ENCODE measurements around the gene INTS3.

DNA sequence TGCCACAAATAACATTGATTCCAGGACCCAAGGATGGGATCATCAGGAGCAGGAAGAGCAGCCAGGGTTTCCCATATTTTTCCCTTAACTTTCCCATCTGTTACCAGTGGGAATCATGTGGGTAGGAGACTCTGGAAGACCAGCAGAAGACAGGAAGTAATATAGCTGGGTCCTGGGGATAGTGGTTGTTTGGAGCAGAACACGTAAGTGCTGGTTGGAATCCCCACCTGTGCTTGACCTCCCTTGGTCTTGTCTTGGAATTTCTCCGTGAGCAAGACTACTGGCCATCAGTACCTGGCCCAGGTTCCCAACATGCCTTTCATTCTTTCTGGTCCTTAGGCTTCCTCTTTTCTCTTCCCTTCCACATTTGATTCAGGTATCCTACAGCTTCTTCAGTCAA is 26.4 kb downstream of the INTS3 start:
- TF ChIP-seq, protein P1, sequence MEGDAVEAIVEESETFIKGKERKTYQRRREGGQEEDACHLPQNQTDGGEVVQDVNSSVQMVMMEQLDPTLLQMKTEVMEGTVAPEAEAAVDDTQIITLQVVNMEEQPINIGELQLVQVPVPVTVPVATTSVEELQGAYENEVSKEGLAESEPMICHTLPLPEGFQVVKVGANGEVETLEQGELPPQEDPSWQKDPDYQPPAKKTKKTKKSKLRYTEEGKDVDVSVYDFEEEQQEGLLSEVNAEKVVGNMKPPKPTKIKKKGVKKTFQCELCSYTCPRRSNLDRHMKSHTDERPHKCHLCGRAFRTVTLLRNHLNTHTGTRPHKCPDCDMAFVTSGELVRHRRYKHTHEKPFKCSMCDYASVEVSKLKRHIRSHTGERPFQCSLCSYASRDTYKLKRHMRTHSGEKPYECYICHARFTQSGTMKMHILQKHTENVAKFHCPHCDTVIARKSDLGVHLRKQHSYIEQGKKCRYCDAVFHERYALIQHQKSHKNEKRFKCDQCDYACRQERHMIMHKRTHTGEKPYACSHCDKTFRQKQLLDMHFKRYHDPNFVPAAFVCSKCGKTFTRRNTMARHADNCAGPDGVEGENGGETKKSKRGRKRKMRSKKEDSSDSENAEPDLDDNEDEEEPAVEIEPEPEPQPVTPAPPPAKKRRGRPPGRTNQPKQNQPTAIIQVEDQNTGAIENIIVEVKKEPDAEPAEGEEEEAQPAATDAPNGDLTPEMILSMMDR (IDR thresholded peaks at IDR 0.05; ENCODE audit: low read length): no peak
- TF ChIP-seq EZH2 (optimal IDR thresholded peaks at IDR 0.05; ENCODE audit: low read depth, low read length): no peak
- TF ChIP-seq EZH2phosphoT487 (IDR thresholded peaks at IDR 0.05; ENCODE audit: low read length): no peak
